Measurements from ENCODE around the gene ADA.

- TF ChIP-seq CTCF (conservative IDR thresholded peaks at IDR 0.05; ENCODE audit: low read depth, low read length) (no peak), EZH2 (IDR thresholded peaks at IDR 0.05; ENCODE audit: low read length, unreplicated experiment) (no peak)
Observed at GRCh38 chr20:44616604-44616964, 34.9 kb downstream of the ADA start.
